Osteoblast (primary cell): ENCODE results near the gene MT3. TPM values are rescaled to one million over a fixed set of nuclear protein-coding genes. Genes with fewer than 3 reads are reported as not detected.

Experiments
- DNase-seq: peaks from one replicate; pipeline ENCODE4 v3.0.0; 2011; ENCODE audit warnings: low spot score, mixed read lengths; ENCODE audit not compliant: insufficient read length; ENCODE audit errors: missing footprints
- H2AFZ ChIP-seq: 2 replicates; pipeline ENCODE4 v1.6.0; 2011; ENCODE audit warnings: mild to moderate bottlenecking, low read length
- H3K27ac ChIP-seq: 2 replicates; pipeline ENCODE4 v1.5.1; 2011; ENCODE audit warnings: mild to moderate bottlenecking, low read depth, low read length, moderate library complexity
- H3K27me3 ChIP-seq: 2 replicates; pipeline ENCODE4 v1.6.0; 2012; ENCODE audit warnings: mild to moderate bottlenecking, control low read depth, inconsistent platforms, low read length, moderate library complexity; ENCODE audit not compliant: insufficient read depth
- H3K36me3 ChIP-seq: 2 replicates; pipeline ENCODE4 v1.5.1; 2011; ENCODE audit warnings: mild to moderate bottlenecking, low read length, control low read depth, moderate library complexity; ENCODE audit not compliant: insufficient read depth
- H3K4me1 ChIP-seq: 2 replicates; pipeline ENCODE4 v1.5.1; 2011; ENCODE audit warnings: mild to moderate bottlenecking, low read length, control low read depth, moderate library complexity; ENCODE audit not compliant: insufficient read depth
- H3K4me2 ChIP-seq: 2 replicates; pipeline ENCODE4 v1.6.0; 2011; ENCODE audit warnings: mild to moderate bottlenecking, low read length; ENCODE audit not compliant: insufficient read depth
- H3K4me3 ChIP-seq: fragments of 200-600 bp; sonication (generic); 3 replicates; pipeline ENCODE4 v1.5.1; 2012; ENCODE audit warnings: mild to moderate bottlenecking, low read length, inconsistent platforms; ENCODE audit not compliant: insufficient read depth
- H3K79me2 ChIP-seq: 2 replicates; pipeline ENCODE4 v1.6.0; 2012; ENCODE audit warnings: mild to moderate bottlenecking, low read length, control low read depth, inconsistent platforms; ENCODE audit not compliant: insufficient read depth
- H3K9me3 ChIP-seq: 2 replicates; pipeline ENCODE4 v1.5.1; 2011; ENCODE audit warnings: low read depth, low read length, control low read depth
- H4K20me1 ChIP-seq: 2 replicates; pipeline ENCODE4 v1.6.0; 2012; ENCODE audit warnings: mild to moderate bottlenecking, low read length, control low read depth; ENCODE audit not compliant: insufficient read depth
- CTCF ChIP-seq: IDR thresholded peaks from 2 replicates; pipeline ENCODE4 v1.5.1; 2011; ENCODE audit warnings: mild to moderate bottlenecking, low read depth, low read length, moderate library complexity; ENCODE audit errors: extremely low read depth
- total RNA-seq: library from RNA; depleted of rRNA; stranded (reverse); fragments of >200 nt; gene quantifications from 2 replicates; pipeline ENCODE4 v1.2.3, GENCODE V29; 2012

The MT3 gene
- total RNA-seq, 1 donor, result not detected

DNA sequence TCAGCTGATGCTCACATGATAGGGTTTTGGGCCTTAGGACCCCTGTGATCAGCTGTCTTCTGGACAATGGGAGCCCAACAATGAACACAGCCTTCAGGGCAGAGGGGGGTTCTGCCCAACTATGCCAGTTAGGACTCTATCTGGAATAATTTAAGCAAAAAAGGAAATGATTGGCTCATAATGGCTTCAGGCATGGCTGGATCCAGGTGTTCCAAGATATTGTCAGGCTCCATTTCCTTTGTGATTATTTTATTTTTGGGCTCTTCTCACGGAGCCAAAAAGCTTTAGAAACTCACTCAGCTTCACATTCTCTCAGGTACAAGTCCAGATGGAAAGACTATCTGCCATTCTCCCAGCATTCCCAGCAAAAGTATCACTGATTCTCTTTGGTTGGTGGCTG is 16.1 kb downstream of the MT3 start:
- no peak overlapping the region for H2AFZ ChIP-seq
- no peaks in the 10 kb centered on the region for H4K20me1 ChIP-seq
- no peak overlapping the region for H3K4me3 ChIP-seq
- no peak for DNase-seq
- no peaks in the 10 kb centered on the region for H3K36me3 ChIP-seq
- H3K4me2 ChIP-seq, result no peak overlapping the region
- TF ChIP-seq CTCF, result no peak
- H3K79me2 ChIP-seq, result no peaks in the 10 kb centered on the region
- H3K9me3 ChIP-seq, result no peaks in the 10 kb centered on the region
- H3K4me1 ChIP-seq, result peaks cover 43% of the 10 kb centered on the region
- H3K27me3 ChIP-seq, result no peaks in the 10 kb centered on the region
- peak overlapping the region; percentile 98 for H3K27ac ChIP-seq

- Histone ChIP-seq H3K4me2 (peak overlapping the region; percentile 83), H3K9me3 (no peaks in the 10 kb centered on the region), H3K27me3 (no peaks in the 10 kb centered on the region), H2AFZ (no peak overlapping the region), H4K20me1 (no peaks in the 10 kb centered on the region), H3K36me3 (no peaks in the 10 kb centered on the region), H3K4me1 (peaks cover 49% of the 10 kb centered on the region), H3K27ac (peak overlapping the region; percentile 98), H3K4me3 (no peak overlapping the region), H3K79me2 (no peaks in the 10 kb centered on the region)
- TF ChIP-seq CTCF, result no peak
- DNase-seq, result no peak
Observed at GRCh38 chr16:56606071-56606475, 16.7 kb downstream of the MT3 start.

- TF ChIP-seq CTCF, result no peak
- peak; percentile 92 for DNase-seq
- H3K27ac ChIP-seq, result peak overlapping the region; percentile 98
- H3K4me1 ChIP-seq, result peaks cover 54% of the 10 kb centered on the region
- H2AFZ ChIP-seq, result peak overlapping the region; percentile 47
- no peaks in the 10 kb centered on the region for H3K9me3 ChIP-seq
- H3K79me2 ChIP-seq, result no peaks in the 10 kb centered on the region
- peak overlapping the region; percentile 83 for H3K4me2 ChIP-seq
- no peaks in the 10 kb centered on the region for H3K27me3 ChIP-seq
- H4K20me1 ChIP-seq, result no peaks in the 10 kb centered on the region
- no peaks in the 10 kb centered on the region for H3K36me3 ChIP-seq
- peak overlapping the region; percentile 59 for H3K4me3 ChIP-seq
Observed at GRCh38 chr16:56606476-56607108, 17.3 kb downstream of the MT3 start.

DNA sequence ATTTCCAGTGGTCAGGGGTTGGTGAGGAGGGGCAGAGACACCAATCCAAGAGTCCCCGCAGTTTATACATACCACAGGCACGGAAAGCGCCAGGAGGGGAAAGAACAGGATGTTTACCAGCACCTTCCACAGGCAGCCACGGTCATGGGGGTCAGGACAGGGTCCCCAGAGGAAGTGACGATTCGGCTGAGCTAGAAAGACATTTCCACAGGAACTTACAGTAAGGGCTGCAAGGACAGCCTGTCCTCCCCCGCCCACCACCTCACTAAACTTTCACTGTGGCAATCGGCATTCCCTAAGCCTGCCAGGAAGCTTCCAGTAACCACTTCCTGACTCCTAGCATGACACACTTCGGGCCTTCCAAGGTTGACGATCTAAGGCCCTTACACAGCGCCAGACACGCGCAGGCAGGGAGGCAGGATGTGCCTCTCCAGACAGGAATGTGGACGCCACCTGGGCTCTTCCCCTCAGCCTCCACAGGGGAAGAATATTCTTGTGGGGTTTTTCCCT is 17.8 kb downstream of the MT3 start:
- H3K4me1 ChIP-seq, result peaks cover 60% of the 10 kb centered on the region
- H3K79me2 ChIP-seq, result no peaks in the 10 kb centered on the region
- H4K20me1 ChIP-seq, result no peaks in the 10 kb centered on the region
- H3K4me3 ChIP-seq, result peak overlapping the region; percentile 59
- no peaks in the 10 kb centered on the region for H3K9me3 ChIP-seq
- H3K4me2 ChIP-seq, result peak overlapping the region; percentile 83
- no peak for TF ChIP-seq CTCF
- H3K27me3 ChIP-seq, result no peaks in the 10 kb centered on the region
- no peaks in the 10 kb centered on the region for H3K36me3 ChIP-seq
- peak overlapping the region; percentile 98 for H3K27ac ChIP-seq
- peak; percentile 94 for DNase-seq
- peak overlapping the region; percentile 47 for H2AFZ ChIP-seq
